ENCODE results near the gene PLXNA4. TPM values are rescaled to one million over a fixed set of nuclear protein-coding genes. Genes with fewer than 3 reads are reported as not detected.

PLXNA4 gene
- total RNA-seq, 1 donor from 2014 or later: 3.3 TPM

DNA sequence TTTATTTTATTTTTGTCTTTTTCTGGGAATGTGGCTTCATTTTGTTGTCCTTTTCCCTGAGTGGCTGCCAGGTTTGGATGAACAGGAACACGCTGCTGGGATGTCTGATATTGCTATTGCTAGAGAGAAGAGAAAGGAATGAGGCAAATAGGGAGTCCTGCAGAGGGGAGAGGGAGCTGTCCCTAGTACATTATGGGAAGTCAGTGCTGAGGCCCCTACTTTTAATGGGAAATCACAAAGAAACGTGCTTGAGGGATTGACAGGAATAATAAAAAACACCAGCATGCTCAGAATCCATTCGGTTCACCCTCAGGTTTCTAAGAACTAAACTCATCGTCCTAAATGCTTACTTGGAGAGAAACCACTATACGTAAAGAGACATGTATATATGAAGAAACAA is 306.6 kb downstream of the PLXNA4 start:
- Histone ChIP-seq H3K4me1 (ENCODE audit: insufficient read depth, low read length) (no peaks in the 10 kb centered on the region), H3K9ac (ENCODE audit: low read length) (no peak overlapping the region), H3K4me2 (ENCODE audit: low read length) (no peak overlapping the region), H4K20me1 (ENCODE audit: insufficient read depth, low read length) (no peaks in the 10 kb centered on the region), H3K27me3 (ENCODE audit: insufficient read depth, low read length) (no peaks in the 10 kb centered on the region), H3K36me3 (ENCODE audit: insufficient read depth, low read length) (no peaks in the 10 kb centered on the region), H3K27ac (ENCODE audit: low read depth, low read length) (no peak overlapping the region), H2AFZ (ENCODE audit: low read depth, low read length) (no peak overlapping the region), H3K4me3 (ENCODE audit: insufficient read depth, low read depth, low read length) (no peak overlapping the region), H3K79me2 (ENCODE audit: insufficient read depth, low read length) (no peaks in the 10 kb centered on the region), H3K9me3 (ENCODE audit: insufficient read depth, low read depth, low read length) (no peaks in the 10 kb centered on the region)
- Mint-ChIP-seq H3K27me3 (ENCODE audit: low read depth, unreplicated experiment) (peaks cover 54% of the 10 kb centered on the region), H3K4me3 (ENCODE audit: unreplicated experiment) (no peak overlapping the region), H3K9me3 (ENCODE audit: unreplicated experiment) (no peaks in the 10 kb centered on the region), H3K27ac (ENCODE audit: unreplicated experiment) (no peak overlapping the region), H3K4me1 (ENCODE audit: low read depth, unreplicated experiment) (no peaks in the 10 kb centered on the region), H3K36me3 (ENCODE audit: low read depth, unreplicated experiment) (no peaks in the 10 kb centered on the region)
- no peak for TF ChIP-seq EZH2 (IDR thresholded peaks at IDR 0.05; ENCODE audit: insufficient read depth, low read length)
- DNase-seq (ENCODE audit: low read depth) (no peak), FAIRE-seq (no peak)

- no peaks in the 10 kb centered on the region for H3K36me3 ChIP-seq (ENCODE audit: insufficient read depth, low read length)
- H3K27me3 Mint-ChIP-seq (ENCODE audit: low read depth, unreplicated experiment): peaks cover 72% of the 10 kb centered on the region
- no peak for FAIRE-seq
- DNase-seq (ENCODE audit: low read depth): no peak
- no peak overlapping the region for H3K27ac Mint-ChIP-seq (ENCODE audit: unreplicated experiment)
- no peak for TF ChIP-seq EZH2 (IDR thresholded peaks at IDR 0.05; ENCODE audit: insufficient read depth, low read length)
- TF ChIP-seq, protein P1, sequence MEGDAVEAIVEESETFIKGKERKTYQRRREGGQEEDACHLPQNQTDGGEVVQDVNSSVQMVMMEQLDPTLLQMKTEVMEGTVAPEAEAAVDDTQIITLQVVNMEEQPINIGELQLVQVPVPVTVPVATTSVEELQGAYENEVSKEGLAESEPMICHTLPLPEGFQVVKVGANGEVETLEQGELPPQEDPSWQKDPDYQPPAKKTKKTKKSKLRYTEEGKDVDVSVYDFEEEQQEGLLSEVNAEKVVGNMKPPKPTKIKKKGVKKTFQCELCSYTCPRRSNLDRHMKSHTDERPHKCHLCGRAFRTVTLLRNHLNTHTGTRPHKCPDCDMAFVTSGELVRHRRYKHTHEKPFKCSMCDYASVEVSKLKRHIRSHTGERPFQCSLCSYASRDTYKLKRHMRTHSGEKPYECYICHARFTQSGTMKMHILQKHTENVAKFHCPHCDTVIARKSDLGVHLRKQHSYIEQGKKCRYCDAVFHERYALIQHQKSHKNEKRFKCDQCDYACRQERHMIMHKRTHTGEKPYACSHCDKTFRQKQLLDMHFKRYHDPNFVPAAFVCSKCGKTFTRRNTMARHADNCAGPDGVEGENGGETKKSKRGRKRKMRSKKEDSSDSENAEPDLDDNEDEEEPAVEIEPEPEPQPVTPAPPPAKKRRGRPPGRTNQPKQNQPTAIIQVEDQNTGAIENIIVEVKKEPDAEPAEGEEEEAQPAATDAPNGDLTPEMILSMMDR (IDR thresholded peaks at IDR 0.05; ENCODE audit: insufficient read depth, low read depth, low read length): no peak
- no peaks in the 10 kb centered on the region for H3K36me3 Mint-ChIP-seq (ENCODE audit: low read depth, unreplicated experiment)
- H3K27ac ChIP-seq (ENCODE audit: low read depth, low read length): no peak overlapping the region
- H3K4me1 Mint-ChIP-seq (ENCODE audit: low read depth, unreplicated experiment): no peaks in the 10 kb centered on the region
- H3K4me1 ChIP-seq (ENCODE audit: insufficient read depth, low read length): no peaks in the 10 kb centered on the region
- no peaks in the 10 kb centered on the region for H3K27me3 ChIP-seq (ENCODE audit: insufficient read depth, low read length)
- no peaks in the 10 kb centered on the region for H4K20me1 ChIP-seq (ENCODE audit: insufficient read depth, low read length)
- H3K79me2 ChIP-seq (ENCODE audit: insufficient read depth, low read length): no peaks in the 10 kb centered on the region
- no peak overlapping the region for H3K4me2 ChIP-seq (ENCODE audit: low read length)
- no peak overlapping the region for H2AFZ ChIP-seq (ENCODE audit: low read depth, low read length)
- H3K4me3 Mint-ChIP-seq (ENCODE audit: unreplicated experiment): no peak overlapping the region
- H3K9ac ChIP-seq (ENCODE audit: low read length): no peak overlapping the region
- H3K9me3 Mint-ChIP-seq (ENCODE audit: unreplicated experiment): no peaks in the 10 kb centered on the region
- H3K9me3 ChIP-seq (ENCODE audit: insufficient read depth, low read depth, low read length): no peaks in the 10 kb centered on the region
- no peak overlapping the region for H3K4me3 ChIP-seq (ENCODE audit: insufficient read depth, low read depth, low read length)
Observed at GRCh38 chr7:132263151-132263550, 313.1 kb downstream of the PLXNA4 start.

DNA sequence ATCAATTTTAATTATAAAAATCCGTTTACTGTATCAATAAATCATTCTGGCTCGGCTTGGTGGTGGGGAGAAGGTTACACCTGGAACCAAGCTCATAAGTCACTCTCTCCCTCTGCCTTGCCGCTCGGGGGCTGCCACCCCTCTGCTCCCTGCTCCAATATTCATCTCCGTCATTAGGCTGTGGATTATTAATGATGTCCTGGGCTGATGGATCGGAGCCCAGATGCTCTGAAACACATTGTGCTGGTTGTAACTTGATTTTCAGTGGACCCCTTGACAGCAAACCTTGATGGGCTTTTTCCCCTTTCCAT is 314.2 kb downstream of the PLXNA4 start:
- H3K27ac ChIP-seq (ENCODE audit: low read depth, low read length): no peak overlapping the region

More for the DNA sequence above, 314.2 kb downstream of the PLXNA4 start:
- Mint-ChIP-seq H3K27ac (ENCODE audit: unreplicated experiment) (no peak overlapping the region), H3K27me3 (ENCODE audit: low read depth, unreplicated experiment) (peaks cover 74% of the 10 kb centered on the region), H3K9me3 (ENCODE audit: unreplicated experiment) (no peaks in the 10 kb centered on the region), H3K36me3 (ENCODE audit: low read depth, unreplicated experiment) (no peaks in the 10 kb centered on the region), H3K4me1 (ENCODE audit: low read depth, unreplicated experiment) (no peaks in the 10 kb centered on the region), H3K4me3 (ENCODE audit: unreplicated experiment) (no peak overlapping the region)
- TF ChIP-seq, protein P1 (IDR thresholded peaks at IDR 0.05; ENCODE audit: insufficient read depth, low read depth, low read length): no peak
- no peak for TF ChIP-seq EZH2 (IDR thresholded peaks at IDR 0.05; ENCODE audit: insufficient read depth, low read length)
- Histone ChIP-seq H3K9me3 (ENCODE audit: insufficient read depth, low read depth, low read length) (no peaks in the 10 kb centered on the region), H3K4me2 (ENCODE audit: low read length) (no peak overlapping the region), H3K9ac (ENCODE audit: low read length) (no peak overlapping the region), H2AFZ (ENCODE audit: low read depth, low read length) (no peak overlapping the region), H3K79me2 (ENCODE audit: insufficient read depth, low read length) (no peaks in the 10 kb centered on the region), H3K27me3 (ENCODE audit: insufficient read depth, low read length) (no peaks in the 10 kb centered on the region), H3K36me3 (ENCODE audit: insufficient read depth, low read length) (no peaks in the 10 kb centered on the region), H3K4me1 (ENCODE audit: insufficient read depth, low read length) (no peaks in the 10 kb centered on the region), H3K4me3 (ENCODE audit: insufficient read depth, low read depth, low read length) (no peak overlapping the region), H4K20me1 (ENCODE audit: insufficient read depth, low read length) (no peaks in the 10 kb centered on the region)
- FAIRE-seq (no peak), DNase-seq (ENCODE audit: low read depth) (no peak)

Measured in astrocyte (in vitro differentiated cells and primary cell).